Measurements from ENCODE around the gene CCL19. TPM values are rescaled to one million over a fixed set of nuclear protein-coding genes. Genes with fewer than 3 reads are reported as not detected.

Gene CCL19
- total RNA-seq, 4 donors from 2014 or later, result 1.2 TPM; not detected in 3

DNA sequence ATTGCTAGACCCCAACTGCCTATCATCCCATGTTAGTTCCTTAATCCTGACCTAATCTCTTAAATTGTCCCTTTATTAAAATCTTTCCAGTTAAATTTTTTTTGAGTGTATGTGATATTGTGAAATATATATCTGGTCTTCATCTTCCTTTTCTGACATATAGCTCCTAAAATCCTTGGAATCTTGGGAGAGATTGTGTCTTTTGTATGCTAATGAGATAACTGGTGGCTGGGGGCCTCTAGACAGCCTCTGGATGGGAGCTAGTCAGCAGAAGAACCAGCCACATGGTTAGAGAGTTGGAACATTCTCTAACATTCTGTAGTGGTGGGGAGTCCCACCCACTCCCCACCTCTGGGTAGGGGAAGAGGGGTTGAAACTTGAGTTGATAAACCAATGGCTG lies 3.7 kb upstream of the CCL19 start:
- Histone ChIP-seq H3K4me1 (no peaks in the 10 kb centered on the region), H3K27me3 (no peaks in the 10 kb centered on the region), H3K4me3 (no peak overlapping the region), H3K27ac (no peak overlapping the region), H3K9me3 (no peaks in the 10 kb centered on the region), H3K36me3 (no peaks in the 10 kb centered on the region)
- ATAC-seq, result no peak
- TF ChIP-seq POLR2A (IDR thresholded peaks at IDR 0.05) (no peak), EP300 (IDR thresholded peaks at IDR 0.05) (no peak), POLR2AphosphoS5 (IDR thresholded peaks at IDR 0.05) (no peak)
- TF ChIP-seq, protein P1, sequence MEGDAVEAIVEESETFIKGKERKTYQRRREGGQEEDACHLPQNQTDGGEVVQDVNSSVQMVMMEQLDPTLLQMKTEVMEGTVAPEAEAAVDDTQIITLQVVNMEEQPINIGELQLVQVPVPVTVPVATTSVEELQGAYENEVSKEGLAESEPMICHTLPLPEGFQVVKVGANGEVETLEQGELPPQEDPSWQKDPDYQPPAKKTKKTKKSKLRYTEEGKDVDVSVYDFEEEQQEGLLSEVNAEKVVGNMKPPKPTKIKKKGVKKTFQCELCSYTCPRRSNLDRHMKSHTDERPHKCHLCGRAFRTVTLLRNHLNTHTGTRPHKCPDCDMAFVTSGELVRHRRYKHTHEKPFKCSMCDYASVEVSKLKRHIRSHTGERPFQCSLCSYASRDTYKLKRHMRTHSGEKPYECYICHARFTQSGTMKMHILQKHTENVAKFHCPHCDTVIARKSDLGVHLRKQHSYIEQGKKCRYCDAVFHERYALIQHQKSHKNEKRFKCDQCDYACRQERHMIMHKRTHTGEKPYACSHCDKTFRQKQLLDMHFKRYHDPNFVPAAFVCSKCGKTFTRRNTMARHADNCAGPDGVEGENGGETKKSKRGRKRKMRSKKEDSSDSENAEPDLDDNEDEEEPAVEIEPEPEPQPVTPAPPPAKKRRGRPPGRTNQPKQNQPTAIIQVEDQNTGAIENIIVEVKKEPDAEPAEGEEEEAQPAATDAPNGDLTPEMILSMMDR (IDR thresholded peaks at IDR 0.05), result no peak

DNA sequence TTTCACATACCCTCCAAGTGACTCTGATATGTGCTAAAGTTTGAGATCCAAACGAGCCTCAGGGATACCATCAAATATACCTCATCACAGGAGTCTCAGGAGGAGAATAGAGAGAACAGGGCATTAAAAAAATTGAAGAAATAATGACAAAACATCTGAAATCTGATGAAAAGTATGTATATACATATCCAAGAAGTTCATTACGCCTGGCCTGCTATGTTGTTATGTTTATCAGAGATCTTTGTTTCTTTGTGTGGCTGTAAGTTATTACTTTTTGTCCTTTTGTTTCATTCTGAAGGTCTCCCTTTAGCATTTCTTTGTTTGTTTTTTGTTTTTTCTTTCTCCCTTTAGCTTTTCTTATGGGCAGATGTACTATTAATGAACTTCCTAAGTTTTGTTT lies 2.5 kb upstream of the CCL19 start:
- H3K27me3 ChIP-seq, result no peaks in the 10 kb centered on the region
- TF ChIP-seq POLR2A (IDR thresholded peaks at IDR 0.05), result no peak
- TF ChIP-seq, protein P1 (IDR thresholded peaks at IDR 0.05), result no peak
- TF ChIP-seq EP300 (IDR thresholded peaks at IDR 0.05), result no peak
- TF ChIP-seq POLR2AphosphoS5 (IDR thresholded peaks at IDR 0.05), result no peak
- no peaks in the 10 kb centered on the region for H3K36me3 ChIP-seq
- ATAC-seq, result no peak
- no peak overlapping the region for H3K27ac ChIP-seq
- H3K4me3 ChIP-seq, result no peak overlapping the region
- 76 to 81% methylated on average over 1 to 2 of the region's 2 CpGs for WGBS, 2 donors (ENCODE audit: low coverage in 1 of 2)
- peaks cover 0 to 4% (median 0%) of the 10 kb centered on the region in 3 donors for H3K4me1 ChIP-seq
- no peaks in the 10 kb centered on the region for H3K9me3 ChIP-seq

DNA sequence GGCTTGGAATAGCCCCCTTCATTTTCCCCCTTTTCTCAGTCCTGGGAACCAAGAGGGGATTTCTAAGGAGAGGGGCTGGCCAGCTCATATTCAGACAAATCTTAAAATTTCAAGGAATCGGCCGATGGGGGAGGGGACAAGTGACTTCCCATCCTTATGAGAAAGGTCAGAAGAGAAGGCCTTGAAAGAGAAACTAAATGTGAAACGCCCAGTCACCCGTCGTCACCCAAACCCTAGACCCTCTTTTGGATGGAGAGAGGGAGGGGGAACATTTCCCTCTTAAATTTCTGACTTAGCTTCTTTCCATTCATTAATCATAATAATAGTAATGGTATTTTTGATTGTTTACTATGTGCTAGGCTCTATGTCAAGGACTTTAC lies 850 bp upstream of the CCL19 start:
- Histone ChIP-seq H3K27ac (no peak overlapping the region), H3K9me3 (no peaks in the 10 kb centered on the region), H3K4me1 (peaks cover 0 to 13% (median 0%) of the 10 kb centered on the region in 3 donors), H3K27me3 (no peaks in the 10 kb centered on the region), H3K36me3 (no peaks in the 10 kb centered on the region), H3K4me3 (no peak overlapping the region)
- ATAC-seq, result no peak
- TF ChIP-seq POLR2AphosphoS5 (IDR thresholded peaks at IDR 0.05), result no peak
- 79 to 87% methylated on average over 5 of the region's 5 CpGs for WGBS, 2 donors (ENCODE audit: low coverage in 1 of 2)

DNA sequence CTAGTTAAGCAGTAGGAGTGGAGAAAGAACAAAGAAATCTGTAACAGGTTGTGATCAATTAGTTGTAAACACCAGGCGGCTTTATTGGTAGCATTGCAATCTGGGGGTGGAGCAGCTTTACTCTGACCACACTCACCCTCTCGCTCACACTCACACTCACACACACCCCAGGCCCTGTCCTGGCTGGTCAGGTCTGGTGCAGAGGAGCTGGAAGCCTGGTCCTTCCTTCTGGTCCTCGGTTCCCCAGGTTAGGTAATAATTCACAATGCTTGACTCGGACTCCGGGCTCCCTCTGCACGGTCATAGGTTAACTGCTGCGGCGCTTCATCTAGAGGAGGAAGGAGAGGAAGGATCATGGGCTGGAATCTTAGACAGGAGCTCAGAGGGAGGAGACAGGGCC lies 1.6 kb downstream of the CCL19 start:
- Histone ChIP-seq H3K36me3 (peaks cover 0 to 4% of the 10 kb centered on the region in 2 donors), H3K4me3 (no peak overlapping the region), H3K4me1 (peaks cover 0 to 13% (median 0%) of the 10 kb centered on the region in 3 donors), H3K27ac (no peak overlapping the region), H3K27me3 (no peaks in the 10 kb centered on the region), H3K9me3 (no peaks in the 10 kb centered on the region)
- WGBS, 2 donors (ENCODE audit: low coverage in 1 of 2), result 86 to 100% methylated on average over 2 to 8 of the region's 8 CpGs
- no peak for ATAC-seq
- no peak for TF ChIP-seq EP300 (IDR thresholded peaks at IDR 0.05)
- TF ChIP-seq POLR2AphosphoS5 (IDR thresholded peaks at IDR 0.05), result no peak
- TF ChIP-seq POLR2A (IDR thresholded peaks at IDR 0.05), result no peak
- TF ChIP-seq, protein P1 (IDR thresholded peaks at IDR 0.05), result no peak

DNA sequence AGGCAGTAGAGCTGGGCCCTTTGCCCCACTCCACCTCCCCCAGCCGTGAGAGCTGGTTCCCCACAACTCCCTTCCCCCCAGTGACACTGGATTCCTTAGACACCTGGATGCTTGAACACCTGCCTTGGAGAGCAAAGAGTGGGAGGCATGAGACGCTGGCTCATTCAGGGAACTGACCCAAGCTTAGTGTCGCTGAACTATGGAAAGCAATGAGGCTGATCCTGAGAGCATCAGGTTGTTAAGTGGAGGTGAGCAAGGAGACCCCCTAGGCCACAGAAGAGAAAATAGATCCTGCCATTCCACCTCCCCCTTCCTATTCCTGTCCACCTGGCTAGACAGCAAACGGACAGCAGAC lies 2.0 kb downstream of the CCL19 start:
- no peak overlapping the region for H3K27ac ChIP-seq
- no peak overlapping the region for H3K4me3 ChIP-seq
- TF ChIP-seq POLR2AphosphoS5 (IDR thresholded peaks at IDR 0.05), result no peak
- TF ChIP-seq EP300 (IDR thresholded peaks at IDR 0.05), result no peak
- TF ChIP-seq, protein P1 (IDR thresholded peaks at IDR 0.05), result no peak
- no peak for TF ChIP-seq POLR2A (IDR thresholded peaks at IDR 0.05)
- 57 to 75% methylated on average over 1 of the region's 4 CpGs for WGBS, 2 donors (ENCODE audit: low coverage in 1 of 2)
- peaks cover 0 to 13% (median 0%) of the 10 kb centered on the region in 3 donors for H3K4me1 ChIP-seq
- no peaks in the 10 kb centered on the region for H3K27me3 ChIP-seq
- H3K36me3 ChIP-seq, result peaks cover 0 to 8% of the 10 kb centered on the region in 2 donors
- no peaks in the 10 kb centered on the region for H3K9me3 ChIP-seq
- ATAC-seq, result no peak

Measured in gastroesophageal sphincter (tissue), 4 donors.